Activated T-cell treated with anti-CD3 and anti-CD28 coated beads, Interleukin-2, amount 50 U/mL, for 24 hours (primary cell): ENCODE measurements around the gene PPP2R5C.
A peak's percentile ranks its signal among the peaks of the same experiment; 100 is the strongest.
"Not testable (repeated sequence)": the region's sequence is repeated elsewhere in the genome, so short reads cannot be mapped to it uniquely, and the experiment has no call there.

Experiments
- DNase-seq: peaks from one replicate; pipeline ENCODE4 v3.0.0-alpha.2; 2020
- H3K27ac Mint-ChIP-seq: 2 replicates; pipeline ENCODE4 v1.8.0; 2020; ENCODE audit warnings: mild to moderate bottlenecking, mixed read lengths
- H3K27me3 Mint-ChIP-seq: 2 replicates; pipeline ENCODE4 v1.8.0; 2020; ENCODE audit warnings: mixed read lengths
- H3K36me3 Mint-ChIP-seq: 2 replicates; pipeline ENCODE4 v1.8.0; 2020; ENCODE audit warnings: low read depth, mixed read lengths
- H3K4me1 Mint-ChIP-seq: 2 replicates; pipeline ENCODE4 v1.8.0; 2020; ENCODE audit warnings: low read depth, mixed read lengths
- H3K4me3 Mint-ChIP-seq: 2 replicates; pipeline ENCODE4 v1.8.0; 2020; ENCODE audit warnings: mild to moderate bottlenecking, moderate library complexity, mixed read lengths
- H3K9me3 Mint-ChIP-seq: 2 replicates; pipeline ENCODE4 v1.8.0; 2020; ENCODE audit warnings: mixed read lengths

PPP2R5C gene

GRCh38 chr14:101971458-101971857 is 209.9 kb downstream of the PPP2R5C start:
- not testable (repeated sequence) for H3K9me3 Mint-ChIP-seq, H3K27me3 Mint-ChIP-seq, DNase-seq, H3K4me3 Mint-ChIP-seq, H3K27ac Mint-ChIP-seq
- Mint-ChIP-seq H3K4me1 (peaks cover 56% of the 10 kb centered on the region), H3K36me3 (peaks cover 50% of the 10 kb centered on the region)

DNA sequence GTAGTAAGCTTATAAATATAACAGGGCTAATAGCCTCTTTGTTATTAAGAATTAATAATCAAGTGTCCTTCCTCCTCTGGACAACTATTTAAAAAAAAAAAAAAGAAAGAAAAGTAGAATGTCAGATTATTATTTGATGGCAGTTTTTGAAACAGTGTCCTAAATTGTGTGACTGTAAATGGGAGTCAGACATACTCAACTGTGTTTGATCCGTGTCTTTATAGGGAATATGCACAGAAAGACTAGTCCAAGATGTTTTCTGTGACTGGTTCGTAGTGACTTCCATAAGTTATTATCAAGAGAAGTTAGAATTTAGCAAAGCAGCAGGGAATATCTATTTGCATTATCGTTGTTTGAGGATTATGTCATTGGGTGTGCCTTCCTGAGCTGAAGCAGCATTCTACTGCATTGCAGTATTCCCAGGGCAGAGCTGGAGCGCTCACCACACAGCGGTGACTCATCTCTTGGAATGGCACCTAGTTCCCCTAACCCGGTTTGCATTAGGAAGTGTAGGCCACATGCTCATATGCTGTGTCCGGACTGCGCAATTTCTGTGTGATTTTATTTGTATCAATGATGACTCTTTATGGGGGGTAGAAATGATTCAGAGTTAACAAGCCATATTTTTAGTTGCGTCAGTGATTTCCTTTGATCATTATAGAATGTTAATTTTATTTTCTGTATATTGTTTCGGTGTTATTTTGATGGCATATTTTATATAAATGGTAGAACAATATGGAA is 210.8 kb downstream of the PPP2R5C start:
- peaks cover 51% of the 10 kb centered on the region for H3K4me1 Mint-ChIP-seq
- H3K9me3 Mint-ChIP-seq: no peaks in the 10 kb centered on the region
- H3K27ac Mint-ChIP-seq: peak overlapping the region; percentile 30
- H3K27me3 Mint-ChIP-seq: no peaks in the 10 kb centered on the region
- H3K36me3 Mint-ChIP-seq: peaks cover 53% of the 10 kb centered on the region
- no peak overlapping the region for H3K4me3 Mint-ChIP-seq
- DNase-seq: no peak

- Mint-ChIP-seq H3K4me1 (peaks cover 42% of the 10 kb centered on the region), H3K27ac (no peak overlapping the region), H3K9me3 (no peaks in the 10 kb centered on the region)
Observed at GRCh38 chr14:101973356-101973755, 211.8 kb downstream of the PPP2R5C start.

GRCh38 chr14:101975231-101975630 is 213.7 kb downstream of the PPP2R5C start:
- no peaks in the 10 kb centered on the region for H3K27me3 Mint-ChIP-seq
- no peaks in the 10 kb centered on the region for H3K9me3 Mint-ChIP-seq
- H3K4me1 Mint-ChIP-seq: peaks cover 32% of the 10 kb centered on the region
- H3K27ac Mint-ChIP-seq: peak overlapping the region; percentile 75
- peaks cover 58% of the 10 kb centered on the region for H3K36me3 Mint-ChIP-seq
- DNase-seq: no peak
- H3K4me3 Mint-ChIP-seq: no peak overlapping the region

More at GRCh38 chr14:101973356-101973755, 211.8 kb downstream of the PPP2R5C start:
- H3K4me3 Mint-ChIP-seq: no peak overlapping the region
- peaks cover 55% of the 10 kb centered on the region for H3K36me3 Mint-ChIP-seq
- H3K27me3 Mint-ChIP-seq: no peaks in the 10 kb centered on the region
- DNase-seq: no peak
